Tibial nerve (tissue), 4 donors: Measurements from ENCODE around the gene RASGRF1. TPM values are rescaled to one million over a fixed set of nuclear protein-coding genes. Genes with fewer than 3 reads are reported as not detected.

Experiments used
- DNase-seq, 2 donors: peaks; one replicate each; pipeline ENCODE4 v3.0.0-alpha.2; 2019; ENCODE audit warnings: low spot score in 2 of 2
- H3K27ac ChIP-seq, 4 donors: fragments of 200-600 bp; sonication (generic) in 3 of 4; one replicate each; pipeline ENCODE4 v1.5.1; 2017 to 2019; ENCODE audit warnings: mild to moderate bottlenecking in 1 of 4
- H3K27me3 ChIP-seq, 2 donors: fragments of 200-600 bp; sonication (generic) in 1 of 2; one replicate each; pipeline versions ENCODE4 v1.5.1 to v1.6.0; 2017 to 2019
- H3K36me3 ChIP-seq, 3 donors: fragments of 200-600 bp; sonication (generic); one replicate each; pipeline ENCODE4 v1.5.1; 2018 to 2019
- H3K4me1 ChIP-seq, 4 donors: fragments of 200-600 bp; sonication (generic) in 3 of 4; one replicate each; pipeline ENCODE4 v1.5.1; 2017 to 2019
- H3K4me3 ChIP-seq, 4 donors: fragments of 200-600 bp; sonication (generic) in 3 of 4; one replicate each; pipeline ENCODE4 v1.5.1; 2017 to 2019; ENCODE audit warnings: mild to moderate bottlenecking in 1 of 4, moderate library complexity in 1 of 4
- H3K9me3 ChIP-seq, 4 donors: fragments of 200-600 bp; sonication (generic) in 3 of 4; one replicate each; pipeline ENCODE4 v1.5.1; 2017 to 2019
- CTCF ChIP-seq, 5 experiments: fragments of 200-600 bp in 3 of 5; fragments of 450-650 bp in 2 of 5; sonication (generic) in 3 of 5; IDR thresholded peaks; one replicate each; pipeline ENCODE4 v1.5.1; 2016 to 2019; ENCODE audit warnings: antibody characterized with exemption in 5 of 5, mild to moderate bottlenecking in 3 of 5, moderate library complexity in 2 of 5
- EP300 ChIP-seq, 2 donors: sonication (generic); formaldehyde crosslinking; IDR thresholded peaks; one replicate each; pipeline ENCODE4 v1.6.1; 2017; ENCODE audit warnings: antibody characterized with exemption in 2 of 2, mild to moderate bottlenecking in 1 of 2
- POLR2A ChIP-seq, 2 donors: fragments of 450-650 bp; IDR thresholded peaks; one replicate each; pipeline ENCODE4 v1.6.1; 2017; ENCODE audit warnings: antibody characterized with exemption in 2 of 2, mild to moderate bottlenecking in 2 of 2, moderate library complexity in 2 of 2
- WGBS, 2 donors: methylation state at CpG; one replicate each; pipeline ENCODE4 v1.1.5; 2018; 5-methylcytosine and 5-hydroxymethylcytosine counted together
- total RNA-seq, 4 donors: library from RNA; depleted of rRNA; stranded (reverse); fragments of >200 nt; gene quantifications; one replicate each; pipeline ENCODE4 v1.1.0, GENCODE V29; 2016

RASGRF1 gene
- total RNA-seq, 4 donors from 2014 or later: 0.30 to 0.98 (median 0.65) TPM

- no peak for DNase-seq
- TF ChIP-seq POLR2A (IDR thresholded peaks at IDR 0.05) (no peak), CTCF (IDR thresholded peaks at IDR 0.05) (no peak), EP300 (IDR thresholded peaks at IDR 0.05) (no peak)
- Histone ChIP-seq H3K4me1 (peaks cover 0 to 6% (median 3%) of the 10 kb centered on the region in 4 donors), H3K27ac (peak overlapping the region in 1 of 4 donors; percentile 11), H3K36me3 (no peaks in the 10 kb centered on the region), H3K27me3 (no peaks in the 10 kb centered on the region), H3K9me3 (no peaks in the 10 kb centered on the region), H3K4me3 (no peak overlapping the region)
- WGBS, 2 donors: 48 to 76% methylated on average over 3 to 4 of the region's 4 CpGs
Observed at GRCh38 chr15:78977091-78977571, 113.4 kb downstream of the RASGRF1 start.

- peaks cover 0 to 6% (median 3%) of the 10 kb centered on the region in 4 donors for H3K4me1 ChIP-seq
- no peak overlapping the region for H3K4me3 ChIP-seq
- H3K27ac ChIP-seq: peak overlapping the region in 2 of 4 donors; percentile 11 to 26
- TF ChIP-seq CTCF (IDR thresholded peaks at IDR 0.05): no peak
- TF ChIP-seq EP300 (IDR thresholded peaks at IDR 0.05): no peak
- no peak for TF ChIP-seq POLR2A (IDR thresholded peaks at IDR 0.05)
- WGBS, 2 donors: 86 to 100% methylated on average over 1 to 7 of the region's 7 CpGs
- H3K9me3 ChIP-seq: no peaks in the 10 kb centered on the region
- H3K27me3 ChIP-seq: no peaks in the 10 kb centered on the region
- DNase-seq: no peak
- no peaks in the 10 kb centered on the region for H3K36me3 ChIP-seq
Observed at GRCh38 chr15:78976691-78977090, 113.9 kb downstream of the RASGRF1 start.

- Histone ChIP-seq H3K9me3 (no peaks in the 10 kb centered on the region), H3K27ac (no peak overlapping the region), H3K4me3 (no peak overlapping the region), H3K27me3 (no peaks in the 10 kb centered on the region), H3K4me1 (peaks cover 0 to 11% (median 1%) of the 10 kb centered on the region in 4 donors), H3K36me3 (no peaks in the 10 kb centered on the region)
- DNase-seq: no peak
- whole genome bisulfite sequencing, 2 donors: 98 to 99% methylated on average over 4 to 7 of the region's 7 CpGs
- TF ChIP-seq EP300 (IDR thresholded peaks at IDR 0.05) (no peak), POLR2A (IDR thresholded peaks at IDR 0.05) (no peak), CTCF (IDR thresholded peaks at IDR 0.05) (no peak)
Observed at GRCh38 chr15:78974272-78974918, 116.2 kb downstream of the RASGRF1 start.

- TF ChIP-seq EP300 (IDR thresholded peaks at IDR 0.05) (no peak), POLR2A (IDR thresholded peaks at IDR 0.05) (no peak), CTCF (IDR thresholded peaks at IDR 0.05) (no peak)
- Histone ChIP-seq H3K27ac (peak overlapping the region in 1 of 4 donors; percentile 2), H3K36me3 (no peaks in the 10 kb centered on the region), H3K9me3 (no peaks in the 10 kb centered on the region), H3K4me1 (peaks cover 0 to 8% (median 0%) of the 10 kb centered on the region in 4 donors), H3K27me3 (no peaks in the 10 kb centered on the region), H3K4me3 (no peak overlapping the region)
- 41 to 42% methylated on average over 5 of the region's 5 CpGs for WGBS, 2 donors
- no peak for DNase-seq
Observed at GRCh38 chr15:78969687-78970349, 120.8 kb downstream of the RASGRF1 start.
